H1 (cell line): ENCODE measurements around the gene HLA-C. TPM values are rescaled to one million over a fixed set of nuclear protein-coding genes. Genes with fewer than 3 reads are reported as not detected.
"Not testable (repeated sequence)": the region's sequence is repeated elsewhere in the genome, so short reads cannot be mapped to it uniquely, and the experiment has no call there.

Experiments
- CTCF ChIA-PET: fragments of 300-600 bp; sonication (Branson Sonifier 250); formaldehyde crosslinking; loops from one replicate; lab custom pipeline; 2021; ENCODE audit not compliant: partially characterized antibody; lab: Charles Lee
- POLR2A ChIA-PET: fragments of 300-600 bp; sonication (Branson Sonifier 250); formaldehyde crosslinking; loops from one replicate; lab custom pipeline; 2021; ENCODE audit warnings: inconsistent platforms; ENCODE audit not compliant: partially characterized antibody; lab: Charles Lee
- DNase-seq, 2 experiments: peaks; one replicate each; pipeline versions ENCODE4 v3.0.0 to v3.0.0-alpha.2; 2010 to 2022; ENCODE audit warnings: low spot score in 2 of 2, low read depth in 1 of 2, mixed read lengths in 1 of 2
- FAIRE-seq: peaks from 2 replicates; lab custom pipeline; 2011; peaks lifted over from hg19 to GRCh38; lab: Jason Lieb, UNC
- H2AFZ ChIP-seq: 2 replicates; pipeline ENCODE4 v1.8.1; 2012; ENCODE audit warnings: low read length, inconsistent platforms
- H2AK5ac ChIP-seq: 2 replicates; pipeline ENCODE4 v1.6.1; 2013; ENCODE audit warnings: low read depth, low read length
- H2BK120ac ChIP-seq: replicated peaks from 2 replicates; pipeline ENCODE3; 2013; ENCODE audit warnings: low read depth, low read length, inconsistent platforms
- H2BK12ac ChIP-seq: 2 replicates; pipeline ENCODE4 v1.6.1; 2013; ENCODE audit warnings: low read depth, low read length
- H2BK15ac ChIP-seq: 2 replicates; pipeline ENCODE4 v1.6.1; 2013; ENCODE audit warnings: low read length
- H2BK20ac ChIP-seq: 2 replicates; pipeline ENCODE4 v1.6.1; 2013; ENCODE audit warnings: low read length
- H2BK5ac ChIP-seq: 2 replicates; pipeline ENCODE4 v1.6.1; 2013; ENCODE audit warnings: low read depth, low read length
- H3K14ac ChIP-seq: 2 replicates; pipeline ENCODE4 v1.6.1; 2013; ENCODE audit warnings: inconsistent platforms; ENCODE audit not compliant: insufficient read length
- H3K18ac ChIP-seq: 2 replicates; pipeline ENCODE4 v1.6.1; 2013; ENCODE audit warnings: low read length; ENCODE audit errors: extremely low read depth
- H3K23ac ChIP-seq: 2 replicates; pipeline ENCODE4 v1.6.1; 2013; ENCODE audit warnings: inconsistent platforms; ENCODE audit not compliant: insufficient read length
- H3K23me2 ChIP-seq: 2 replicates; pipeline ENCODE4 v1.6.1; 2013; ENCODE audit warnings: low read depth, low read length
- H3K27ac ChIP-seq: 2 replicates; pipeline ENCODE4 v1.6.1; 2011; ENCODE audit warnings: low read depth, low read length, inconsistent platforms
- H3K27me3 ChIP-seq, 4 experiments: replicated peaks in 1 of 4; 1 replicate in 1 of 4; 2 replicates in 3 of 4; pipeline versions ENCODE4 v1.6.1 to v1.8.1; 2011 to 2013; ENCODE audit warnings: low read length in 3 of 4, mild to moderate bottlenecking in 3 of 4, inconsistent platforms in 2 of 4, mixed read lengths in 2 of 4, moderate library complexity in 1 of 4; ENCODE audit not compliant: control insufficient read depth in 3 of 4, insufficient read depth in 3 of 4; ENCODE audit errors: extremely low read depth in 1 of 4
- H3K36me3 ChIP-seq, 4 experiments: 2 replicates each; pipeline versions ENCODE4 v1.6.1 to v1.8.1; 2011 to 2013; ENCODE audit warnings: mild to moderate bottlenecking in 4 of 4, low read length in 3 of 4, moderate library complexity in 2 of 4, control low read depth in 1 of 4, inconsistent platforms in 1 of 4; ENCODE audit not compliant: insufficient read depth in 4 of 4, control insufficient read depth in 2 of 4
- H3K4ac ChIP-seq: replicated peaks from 2 replicates; pipeline ENCODE3; 2013; ENCODE audit warnings: low read length, low read depth, mixed read lengths, inconsistent platforms; ENCODE audit not compliant: insufficient read length
- H3K4me1 ChIP-seq, 4 experiments: replicated peaks in 1 of 4; 1 replicate in 1 of 4; 2 replicates in 3 of 4; pipeline versions ENCODE4 v1.6.1 to v1.8.1; 2011 to 2013; ENCODE audit warnings: low read length in 3 of 4, inconsistent platforms in 2 of 4, mixed read lengths in 1 of 4; ENCODE audit not compliant: insufficient read depth in 4 of 4, control insufficient read depth in 3 of 4
- H3K4me2 ChIP-seq, 2 experiments: 2 replicates each; pipeline versions ENCODE4 v1.6.1 to v1.8.1; 2011 to 2013; ENCODE audit warnings: low read depth in 2 of 2, low read length in 2 of 2, control low read depth in 1 of 2, inconsistent platforms in 1 of 2, mild to moderate bottlenecking in 1 of 2; ENCODE audit not compliant: insufficient read depth in 1 of 2
- H3K4me3 ChIP-seq, 4 experiments: fragments of 200-600, 300-600 bp in 1 of 4; sonication (generic), shearing (Covaris generic), sonication (Bioruptor Twin) in 1 of 4; 2 replicates each; pipeline versions ENCODE4 v1.5.1 to v1.8.1; 2011 to 2016; ENCODE audit warnings: low read length in 4 of 4, low read depth in 3 of 4, control low read depth in 2 of 4, inconsistent platforms in 2 of 4, mild to moderate bottlenecking in 2 of 4, mixed read lengths in 1 of 4, moderate library complexity in 1 of 4; ENCODE audit not compliant: insufficient read depth in 2 of 4; ENCODE audit errors: extremely low read depth in 1 of 4
- H3K56ac ChIP-seq: replicated peaks from 2 replicates; pipeline ENCODE3; 2013; ENCODE audit warnings: low read depth, mild to moderate bottlenecking, mixed read lengths, low read length, inconsistent platforms; ENCODE audit not compliant: insufficient read length
- H3K79me1 ChIP-seq: 2 replicates; pipeline ENCODE4 v1.6.1; 2013; ENCODE audit warnings: low read depth, low read length, control low read depth
- H3K79me2 ChIP-seq, 2 experiments: 2 replicates each; pipeline versions ENCODE4 v1.6.1 to v1.8.1; 2012 to 2013; ENCODE audit warnings: low read length in 2 of 2, mild to moderate bottlenecking in 2 of 2, inconsistent platforms in 1 of 2; ENCODE audit not compliant: insufficient read depth in 2 of 2, control insufficient read depth in 1 of 2
- H3K9ac ChIP-seq, 4 experiments: replicated peaks in 1 of 4; 1 replicate in 1 of 4; 2 replicates in 3 of 4; pipeline versions ENCODE4 v1.6.1 to v1.8.1; 2011 to 2013; ENCODE audit warnings: low read depth in 3 of 4, low read length in 3 of 4, control low read depth in 2 of 4, mild to moderate bottlenecking in 2 of 4, moderate library complexity in 2 of 4, inconsistent platforms in 1 of 4; ENCODE audit errors: extremely low read depth in 1 of 4
- H3K9me3 ChIP-seq, 2 experiments: 2 replicates each; pipeline versions ENCODE4 v1.6.1 to v1.8.1; 2012 to 2013; ENCODE audit warnings: mild to moderate bottlenecking in 2 of 2, moderate library complexity in 2 of 2, control low read depth in 1 of 2, inconsistent platforms in 1 of 2, low read depth in 1 of 2, low read length in 1 of 2, mixed read lengths in 1 of 2; ENCODE audit not compliant: insufficient read depth in 2 of 2
- H4K20me1 ChIP-seq, 2 experiments: replicated peaks in 1 of 2; 2 replicates each; pipeline versions ENCODE3 to v1.8.1; 2011 to 2013; ENCODE audit warnings: inconsistent platforms in 2 of 2, low read length in 2 of 2, mild to moderate bottlenecking in 1 of 2; ENCODE audit not compliant: insufficient read depth in 2 of 2, control insufficient read depth in 1 of 2
- H4K5ac ChIP-seq: 2 replicates; pipeline ENCODE4 v1.6.1; 2013; ENCODE audit warnings: low read length, low read depth, mixed read lengths, inconsistent platforms; ENCODE audit not compliant: insufficient read length
- H4K8ac ChIP-seq: 2 replicates; pipeline ENCODE4 v1.8.0; 2013; ENCODE audit warnings: mild to moderate bottlenecking, moderate library complexity, low read length, inconsistent platforms; ENCODE audit not compliant: insufficient read depth; ENCODE audit errors: extremely low read depth
- H4K91ac ChIP-seq: replicated peaks from 2 replicates; pipeline ENCODE3; 2013; ENCODE audit warnings: low read length, mixed read lengths, inconsistent platforms; ENCODE audit not compliant: insufficient read length
- BACH1 ChIP-seq: IDR thresholded peaks from 2 replicates; pipeline ENCODE4 v1.6.1; 2012; ENCODE audit warnings: low read length, improper control_type of control experiment
- BRCA1 ChIP-seq: IDR thresholded peaks from 2 replicates; pipeline ENCODE4 v1.6.1; 2012; ENCODE audit warnings: low read depth, low read length, improper control_type of control experiment
- JUN ChIP-seq: IDR thresholded peaks from 2 replicates; pipeline ENCODE4 v1.6.1; 2011; ENCODE audit warnings: low read depth, mild to moderate bottlenecking, improper control_type of control experiment, low read length
- SP2 ChIP-seq: IDR thresholded peaks from 2 replicates; pipeline ENCODE4 v1.6.1; 2012; ENCODE audit warnings: mild to moderate bottlenecking, low read length, inconsistent platforms
- TBP ChIP-seq: IDR thresholded peaks from 2 replicates; pipeline ENCODE4 v1.6.1; 2011; ENCODE audit warnings: low read depth, low read length, improper control_type of control experiment
- WGBS, 2 experiments: shearing (Covaris generic) in 1 of 2; methylation state at CpG; one replicate each; pipeline versions ENCODE4 v1.1.6 to v1.1.7; 2013 to 2015; ENCODE audit warnings: low lambda C conversion rate in 2 of 2, mixed read lengths in 2 of 2, inconsistent platforms in 1 of 2, low coverage in 1 of 2, missing lambda C conversion rate in 1 of 2; ENCODE audit not compliant: insufficient replicate concordance in 2 of 2, insufficient coverage in 1 of 2, insufficient read length in 1 of 2; ENCODE audit errors: extremely low coverage in 1 of 2, missing lambda C conversion rate in 1 of 2; 5-methylcytosine and 5-hydroxymethylcytosine counted together
- polyA plus RNA-seq, 7 experiments: library from polyadenylated mRNA; depleted of rRNA in 3 of 7; stranded (reverse) in 5 of 7; unstranded in 2 of 7; fragments of >200 nt in 5 of 7; fragments of 200-250 nt in 2 of 7; gene quantifications; 1 replicate in 5 of 7; 2 replicates in 1 of 7; 4 replicates in 1 of 7; pipeline versions ENCODE4 v1.2.1 to v1.2.3, GENCODE V29; 2011 to 2013; ENCODE audit warnings: missing spikeins in 2 of 7, mixed read lengths in 2 of 7
- total RNA-seq: library from RNA; stranded (reverse); fragmentation: NEBNext Ultra II Directional; extraction: Animal tissue kit (Norgen Biotek cat#: 25700); gene quantifications from 2 replicates; pipeline ENCODE4 v1.2.1, GENCODE V29; 2021
- TF ChIP-seq, protein P1 (sequence below): IDR thresholded peaks from 2 replicates; pipeline ENCODE4 v1.6.1; 2012; ENCODE audit warnings: low read length, inconsistent platforms

Gene HLA-C
- total and polyA plus RNA-seq, 2 of the 8 experiments (the other 6 are each of a cell fraction or from before 2014, with no cell fraction given), result 245 to 360 TPM

DNA sequence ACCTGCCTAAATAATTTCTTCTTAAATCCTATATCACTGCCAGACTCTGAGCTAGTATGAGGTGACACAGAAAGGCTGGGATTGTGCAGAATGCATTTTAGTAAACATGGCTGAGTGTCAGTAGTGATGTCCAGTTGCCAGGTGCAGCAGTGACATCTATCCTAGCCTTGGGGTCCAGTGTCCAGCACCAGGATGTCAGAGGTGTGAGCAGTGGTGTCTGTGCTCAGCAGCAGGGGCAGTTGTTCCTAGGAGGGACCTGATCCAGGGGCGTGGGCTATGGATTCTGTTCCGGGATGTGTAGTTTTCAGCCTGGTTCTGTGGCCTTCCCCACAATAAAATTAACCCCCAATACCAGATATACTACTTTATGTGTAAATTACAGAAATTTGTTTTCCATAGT, 6.0 kb downstream of the HLA-C start (continued):
- TF ChIP-seq, protein P1, sequence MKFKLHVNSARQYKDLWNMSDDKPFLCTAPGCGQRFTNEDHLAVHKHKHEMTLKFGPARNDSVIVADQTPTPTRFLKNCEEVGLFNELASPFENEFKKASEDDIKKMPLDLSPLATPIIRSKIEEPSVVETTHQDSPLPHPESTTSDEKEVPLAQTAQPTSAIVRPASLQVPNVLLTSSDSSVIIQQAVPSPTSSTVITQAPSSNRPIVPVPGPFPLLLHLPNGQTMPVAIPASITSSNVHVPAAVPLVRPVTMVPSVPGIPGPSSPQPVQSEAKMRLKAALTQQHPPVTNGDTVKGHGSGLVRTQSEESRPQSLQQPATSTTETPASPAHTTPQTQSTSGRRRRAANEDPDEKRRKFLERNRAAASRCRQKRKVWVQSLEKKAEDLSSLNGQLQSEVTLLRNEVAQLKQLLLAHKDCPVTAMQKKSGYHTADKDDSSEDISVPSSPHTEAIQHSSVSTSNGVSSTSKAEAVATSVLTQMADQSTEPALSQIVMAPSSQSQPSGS, result no peak
- TF ChIP-seq JUN, result no peak
- TF ChIP-seq BRCA1, result no peak
- no peak for TF ChIP-seq TBP
- no peak for TF ChIP-seq SP2
- no peak for TF ChIP-seq BACH1

DNA sequence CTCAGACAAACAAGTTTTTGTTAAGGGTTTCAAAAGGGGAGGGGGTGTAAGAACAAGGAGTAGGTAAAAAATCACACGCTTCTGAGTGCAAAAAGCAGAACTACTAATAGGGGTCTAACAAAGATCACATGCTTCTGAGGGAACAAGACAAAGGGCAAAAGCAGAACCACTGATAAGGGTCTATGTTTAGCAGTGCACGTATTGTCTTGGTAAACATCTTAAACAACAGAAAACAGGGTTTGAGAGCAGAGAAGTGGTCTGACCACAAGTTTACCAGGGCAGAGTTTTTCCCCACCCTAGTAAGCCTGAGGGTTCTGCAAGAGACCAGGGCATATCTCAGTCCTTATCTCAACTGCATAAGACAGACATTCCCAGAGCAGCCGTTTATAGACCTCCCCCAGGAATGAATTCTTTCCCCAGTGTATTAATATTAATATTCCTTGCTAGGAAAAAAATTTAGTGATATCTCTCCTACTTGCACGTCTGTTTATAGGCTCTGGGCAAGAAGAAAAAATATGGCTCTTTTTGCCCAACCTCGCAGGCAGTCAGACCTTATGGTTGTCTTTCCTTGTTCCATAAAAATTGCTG, 8.5 kb downstream of the HLA-C start:
- H3K4me1 ChIP-seq, H3K36me3 ChIP-seq, H2BK15ac ChIP-seq, H3K9me3 ChIP-seq, H2BK12ac ChIP-seq, H2BK5ac ChIP-seq, H3K27ac ChIP-seq, H3K4me2 ChIP-seq, H2AFZ ChIP-seq, H2AK5ac ChIP-seq, H4K20me1 ChIP-seq, DNase-seq, H3K4ac ChIP-seq, H3K9ac ChIP-seq, H3K79me1 ChIP-seq, H3K23me2 ChIP-seq, POLR2A ChIA-PET, H3K23ac ChIP-seq, H4K91ac ChIP-seq, H2BK20ac ChIP-seq, H2BK120ac ChIP-seq, CTCF ChIA-PET, H4K8ac ChIP-seq, H3K27me3 ChIP-seq, H3K4me3 ChIP-seq, H3K18ac ChIP-seq, H3K14ac ChIP-seq, H4K5ac ChIP-seq, H3K56ac ChIP-seq, H3K79me2 ChIP-seq, FAIRE-seq: not testable (repeated sequence)
- 67% methylated on average over 4 of the region's 5 CpGs; no CpG with 5 or more reads in 1 of the 2 experiments for WGBS, 2 experiments
